ENCODE results near the gene VPS8. TPM values are rescaled to one million over a fixed set of nuclear protein-coding genes. Genes with fewer than 3 reads are reported as not detected.

Gene VPS8
- total RNA-seq, 1 experiment from 2014 or later, result 33.8 TPM

DNA sequence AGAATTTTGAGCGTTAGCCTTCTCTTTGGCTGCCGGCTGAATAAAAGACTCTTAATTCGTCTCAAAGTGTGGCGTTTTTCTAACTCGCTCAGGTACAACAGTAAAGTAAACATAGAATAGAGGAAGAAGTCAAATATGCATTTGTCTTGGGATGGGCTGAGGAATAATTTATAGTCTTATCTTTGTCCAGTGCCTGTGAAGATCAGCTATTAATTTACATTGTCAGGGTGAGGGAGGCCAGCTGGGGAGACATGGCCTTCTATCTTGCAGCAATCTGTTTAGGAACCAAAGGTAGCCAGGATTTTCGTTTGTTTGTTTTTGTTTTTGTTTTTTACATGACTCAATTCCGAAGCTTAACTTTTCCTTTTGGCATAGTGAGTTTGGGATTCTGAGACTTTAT is 100.2 kb downstream of the VPS8 start:
- Mint-ChIP-seq H3K27ac (ENCODE audit: low read depth, unreplicated experiment) (no peak overlapping the region), H3K36me3 (ENCODE audit: insufficient read depth, unreplicated experiment) (peaks cover 42% of the 10 kb centered on the region), H3K4me1 (ENCODE audit: insufficient read depth, unreplicated experiment) (no peaks in the 10 kb centered on the region), H3K27me3 (ENCODE audit: insufficient read depth, unreplicated experiment) (no peaks in the 10 kb centered on the region), H3K9me3 (ENCODE audit: unreplicated experiment) (no peaks in the 10 kb centered on the region), H3K4me3 (ENCODE audit: unreplicated experiment) (no peak overlapping the region)
- TF ChIP-seq, protein P1, sequence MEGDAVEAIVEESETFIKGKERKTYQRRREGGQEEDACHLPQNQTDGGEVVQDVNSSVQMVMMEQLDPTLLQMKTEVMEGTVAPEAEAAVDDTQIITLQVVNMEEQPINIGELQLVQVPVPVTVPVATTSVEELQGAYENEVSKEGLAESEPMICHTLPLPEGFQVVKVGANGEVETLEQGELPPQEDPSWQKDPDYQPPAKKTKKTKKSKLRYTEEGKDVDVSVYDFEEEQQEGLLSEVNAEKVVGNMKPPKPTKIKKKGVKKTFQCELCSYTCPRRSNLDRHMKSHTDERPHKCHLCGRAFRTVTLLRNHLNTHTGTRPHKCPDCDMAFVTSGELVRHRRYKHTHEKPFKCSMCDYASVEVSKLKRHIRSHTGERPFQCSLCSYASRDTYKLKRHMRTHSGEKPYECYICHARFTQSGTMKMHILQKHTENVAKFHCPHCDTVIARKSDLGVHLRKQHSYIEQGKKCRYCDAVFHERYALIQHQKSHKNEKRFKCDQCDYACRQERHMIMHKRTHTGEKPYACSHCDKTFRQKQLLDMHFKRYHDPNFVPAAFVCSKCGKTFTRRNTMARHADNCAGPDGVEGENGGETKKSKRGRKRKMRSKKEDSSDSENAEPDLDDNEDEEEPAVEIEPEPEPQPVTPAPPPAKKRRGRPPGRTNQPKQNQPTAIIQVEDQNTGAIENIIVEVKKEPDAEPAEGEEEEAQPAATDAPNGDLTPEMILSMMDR (IDR thresholded peaks at IDR 0.05; ENCODE audit: unreplicated experiment), result no peak
- intact Hi-C loops (cut with micrococcal nuclease), result no loop called here
- DNase-seq (ENCODE audit: unreplicated experiment), result no peak
- CTCF ChIA-PET, result interaction anchor here (1.0 kb wide), 1 partner anchor 351 kb away, joined by 3 read pairs; the partner anchor contains the start of gene EPHB3
- no TSS peak for BruUV-seq (replicated peaks)
- POLR2A ChIA-PET, result no interaction called here

DNA sequence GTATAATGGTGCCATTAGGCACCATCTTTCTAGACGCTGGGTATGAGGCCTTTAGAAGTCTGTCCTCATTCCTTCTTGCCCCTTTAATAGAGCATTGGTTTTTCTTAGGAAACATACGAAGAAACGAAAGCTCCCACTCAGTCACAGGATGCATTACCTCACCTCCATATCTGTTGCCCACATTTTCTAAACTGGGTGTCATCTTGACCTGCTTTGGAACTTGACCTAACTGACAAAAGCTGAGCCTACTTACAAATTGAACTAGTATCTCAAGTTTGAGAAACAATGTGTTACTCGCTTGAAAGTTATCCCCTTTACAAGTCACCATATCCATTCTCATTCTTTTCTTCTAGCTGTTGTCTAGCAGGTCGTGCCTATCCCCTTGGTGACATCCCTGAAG is 102.7 kb downstream of the VPS8 start:
- CTCF ChIA-PET, result no interaction called here
- Mint-ChIP-seq H3K27ac (ENCODE audit: low read depth, unreplicated experiment) (no peak overlapping the region), H3K4me1 (ENCODE audit: insufficient read depth, unreplicated experiment) (no peaks in the 10 kb centered on the region), H3K27me3 (ENCODE audit: insufficient read depth, unreplicated experiment) (no peaks in the 10 kb centered on the region), H3K9me3 (ENCODE audit: unreplicated experiment) (no peaks in the 10 kb centered on the region), H3K36me3 (ENCODE audit: insufficient read depth, unreplicated experiment) (peaks cover 50% of the 10 kb centered on the region), H3K4me3 (ENCODE audit: unreplicated experiment) (no peak overlapping the region)
- intact Hi-C loops (cut with micrococcal nuclease), result no loop called here
- POLR2A ChIA-PET, result no interaction called here
- TF ChIP-seq, protein P1 (IDR thresholded peaks at IDR 0.05; ENCODE audit: unreplicated experiment), result no peak
- no peak for DNase-seq (ENCODE audit: unreplicated experiment)
- no TSS peak for BruUV-seq (replicated peaks)

DNA sequence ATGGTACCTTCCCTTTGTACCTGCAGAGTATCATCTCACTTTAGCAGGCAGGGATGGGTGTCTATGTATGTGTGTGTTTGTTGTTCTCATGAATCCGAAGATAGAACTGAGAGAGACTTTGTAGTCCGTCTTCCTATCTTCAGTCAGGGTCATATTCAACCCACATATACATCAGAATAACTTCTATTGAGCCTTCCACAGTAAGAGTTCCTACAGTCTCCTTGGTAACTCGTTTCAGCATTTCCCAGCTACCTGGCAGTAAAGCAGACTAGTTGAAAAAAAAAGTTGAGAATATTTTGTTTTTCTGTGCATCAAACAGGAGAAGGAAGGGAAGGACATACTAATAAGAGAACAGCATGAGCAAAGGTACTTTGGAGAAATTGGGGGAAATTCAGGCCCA is 106.8 kb downstream of the VPS8 start:
- H3K36me3 Mint-ChIP-seq (ENCODE audit: insufficient read depth, unreplicated experiment), result peaks cover 38% of the 10 kb centered on the region
- intact Hi-C loops (cut with micrococcal nuclease), result no loop called here
- ChIA-PET POLR2A (no interaction called here), CTCF (no interaction called here)
- TF ChIP-seq, protein P1 (IDR thresholded peaks at IDR 0.05; ENCODE audit: unreplicated experiment), result no peak
- H3K4me3 Mint-ChIP-seq (ENCODE audit: unreplicated experiment), result no peak overlapping the region
- H3K27me3 Mint-ChIP-seq (ENCODE audit: insufficient read depth, unreplicated experiment), result no peaks in the 10 kb centered on the region
- no peak for DNase-seq (ENCODE audit: unreplicated experiment)
- BruUV-seq (replicated peaks), result no TSS peak
- H3K9me3 Mint-ChIP-seq (ENCODE audit: unreplicated experiment), result no peaks in the 10 kb centered on the region
- H3K4me1 Mint-ChIP-seq (ENCODE audit: insufficient read depth, unreplicated experiment), result no peaks in the 10 kb centered on the region
- H3K27ac Mint-ChIP-seq (ENCODE audit: low read depth, unreplicated experiment), result no peak overlapping the region

DNA sequence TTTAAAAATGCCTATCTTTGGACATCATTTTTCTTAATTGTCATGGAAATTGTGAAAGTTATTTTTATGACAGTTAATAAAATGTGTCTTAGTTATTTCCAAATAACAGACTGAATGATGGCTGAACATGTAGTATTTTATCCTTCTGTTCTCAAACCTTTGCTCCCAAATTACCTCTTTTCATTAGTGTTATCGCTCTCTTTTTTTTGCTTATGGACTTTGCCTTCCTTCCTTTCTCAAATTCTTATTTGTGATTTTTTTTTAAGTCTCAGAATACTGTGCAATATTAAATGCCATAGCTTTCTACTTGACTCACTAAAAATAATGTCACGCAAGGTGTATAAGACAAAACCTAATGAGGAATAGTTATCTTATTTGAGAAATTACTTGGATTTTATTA is 107.7 kb downstream of the VPS8 start:
- ChIA-PET CTCF (no interaction called here), POLR2A (no interaction called here)
- Mint-ChIP-seq H3K36me3 (ENCODE audit: insufficient read depth, unreplicated experiment) (peaks cover 40% of the 10 kb centered on the region), H3K4me1 (ENCODE audit: insufficient read depth, unreplicated experiment) (no peaks in the 10 kb centered on the region), H3K27me3 (ENCODE audit: insufficient read depth, unreplicated experiment) (no peaks in the 10 kb centered on the region), H3K27ac (ENCODE audit: low read depth, unreplicated experiment) (no peak overlapping the region), H3K4me3 (ENCODE audit: unreplicated experiment) (no peak overlapping the region), H3K9me3 (ENCODE audit: unreplicated experiment) (no peaks in the 10 kb centered on the region)
- DNase-seq (ENCODE audit: unreplicated experiment), result no peak
- BruUV-seq (replicated peaks), result no TSS peak
- intact Hi-C loops (cut with micrococcal nuclease), result no loop called here
- TF ChIP-seq, protein P1 (IDR thresholded peaks at IDR 0.05; ENCODE audit: unreplicated experiment), result no peak
